ENCODE measurements around the gene HECTD4.

GRCh38 chr12:112386726-112387125 is 4.5 kb upstream of the HECTD4 start:
- TF ChIP-seq EZH2 (IDR thresholded peaks at IDR 0.05; ENCODE audit: low read depth) (no peak), CTCF (conservative IDR thresholded peaks at IDR 0.05) (no peak)

Measured in PC-9 (cell line).